IMR-90 (cell line): ENCODE measurements around the gene OR8D4. TPM values are rescaled to one million over a fixed set of nuclear protein-coding genes. Genes with fewer than 3 reads are reported as not detected.

Experiments
- ATAC-seq: fragments of 200-7000 bp; cut with Tn5 transposase; 2 replicates; pipeline ENCODE4 v1.9.1; 2020; ENCODE audit warnings: low read depth, mild to moderate bottlenecking, moderate library complexity
- BruUV-seq: library from RNA; stranded (reverse); fragments of 400-500 nt; replicated peaks from 2 replicates; lab custom pipeline; 2021; lab: Mats Ljungman, UMichigan
- CTCF ChIA-PET: fragments of 300-600 bp; formaldehyde crosslinking; extraction: SDS; loops from one replicate; lab custom pipeline; 2021; ENCODE audit warnings: antibody characterized with exemption; lab: Yijun Ruan, JAX
- POLR2A ChIA-PET: fragments of 300-600 bp; sonication (Branson Sonifier 250); formaldehyde crosslinking; loops from one replicate; lab custom pipeline; 2022; ENCODE audit warnings: antibody characterized with exemption; ENCODE audit not compliant: unreplicated experiment; lab: Charles Lee
- DNase-seq: peaks from one replicate; pipeline ENCODE4 v3.0.0; 2013
- H2AFZ ChIP-seq: replicated peaks from 2 replicates; pipeline ENCODE3; 2013; ENCODE audit warnings: low read length, mild to moderate bottlenecking; ENCODE audit not compliant: poor library complexity
- H2AK5ac ChIP-seq: 2 replicates; pipeline ENCODE4 v1.6.1; 2013; ENCODE audit warnings: low read depth, low read length, inconsistent platforms
- H2AK9ac ChIP-seq: replicated peaks from 2 replicates; pipeline ENCODE3; 2013; ENCODE audit warnings: mild to moderate bottlenecking, low read depth, low read length, moderate library complexity; ENCODE audit not compliant: poor library complexity
- H2BK120ac ChIP-seq: 2 replicates; pipeline ENCODE4 v1.6.1; 2013; ENCODE audit warnings: low read depth, low read length, inconsistent platforms
- H2BK15ac ChIP-seq: 3 replicates; pipeline ENCODE4 v1.6.1; 2013; ENCODE audit warnings: low read depth, low read length, inconsistent platforms
- H2BK20ac ChIP-seq: 2 replicates; pipeline ENCODE4 v1.6.1; 2013; ENCODE audit warnings: low read depth, mild to moderate bottlenecking, inconsistent platforms, low read length, moderate library complexity
- H2BK5ac ChIP-seq: 2 replicates; pipeline ENCODE4 v1.6.1; 2013; ENCODE audit warnings: mild to moderate bottlenecking, low read depth, low read length, inconsistent platforms; ENCODE audit not compliant: poor library complexity, severe bottlenecking
- H3K14ac ChIP-seq: replicated peaks from 2 replicates; pipeline ENCODE4 v1.6.1; 2013; ENCODE audit warnings: low read depth, low read length, inconsistent platforms
- H3K18ac ChIP-seq: 2 replicates; pipeline ENCODE4 v1.6.1; 2013; ENCODE audit warnings: low read depth, low read length, control low read depth
- H3K23ac ChIP-seq: 2 replicates; pipeline ENCODE4 v1.6.1; 2013; ENCODE audit warnings: low read depth, low read length, inconsistent platforms
- H3K27ac ChIP-seq: 2 replicates; pipeline ENCODE4 v1.5.1; 2013; ENCODE audit warnings: mild to moderate bottlenecking, control low read depth, low read length; ENCODE audit not compliant: insufficient read depth
- H3K27me3 ChIP-seq: 2 replicates; pipeline ENCODE4 v1.6.1; 2013; ENCODE audit warnings: low read length; ENCODE audit not compliant: control insufficient read depth, insufficient read depth
- H3K36me3 ChIP-seq: 2 replicates; pipeline ENCODE4 v1.6.1; 2013; ENCODE audit warnings: low read length, mixed read lengths; ENCODE audit not compliant: control insufficient read depth, insufficient read depth
- H3K4ac ChIP-seq: 2 replicates; pipeline ENCODE4 v1.6.1; 2013; ENCODE audit warnings: low read depth, low read length, inconsistent platforms
- H3K4me1 ChIP-seq: 2 replicates; pipeline ENCODE4 v1.6.1; 2013; ENCODE audit warnings: low read length, mixed read lengths; ENCODE audit not compliant: control insufficient read depth, insufficient read depth
- H3K4me2 ChIP-seq: 2 replicates; pipeline ENCODE4 v1.6.1; 2013; ENCODE audit warnings: low read depth, mild to moderate bottlenecking, control low read depth, low read length, moderate library complexity
- H3K4me3 ChIP-seq: 2 replicates; pipeline ENCODE4 v1.5.1; 2013; ENCODE audit warnings: low read depth, mild to moderate bottlenecking, control low read depth, low read length, moderate library complexity; ENCODE audit not compliant: insufficient read depth
- H3K56ac ChIP-seq: 2 replicates; pipeline ENCODE4 v1.6.1; 2013; ENCODE audit warnings: low read length, inconsistent platforms; ENCODE audit not compliant: insufficient read depth; ENCODE audit errors: extremely low read depth
- H3K79me1 ChIP-seq, 2 experiments: 2 replicates each; pipeline ENCODE4 v1.6.1; 2013; ENCODE audit warnings: low read length in 2 of 2, inconsistent platforms in 1 of 2, low read depth in 1 of 2
- H3K9ac ChIP-seq: 2 replicates; pipeline ENCODE4 v1.6.1; 2013; ENCODE audit warnings: low read depth, low read length, control low read depth
- H3K9me1 ChIP-seq: 2 replicates; pipeline ENCODE4 v1.6.1; 2013; ENCODE audit warnings: low read length, inconsistent platforms; ENCODE audit not compliant: insufficient read depth
- H3K9me3 ChIP-seq: 2 replicates; pipeline ENCODE4 v1.6.1; 2013; ENCODE audit warnings: low read length; ENCODE audit not compliant: control insufficient read depth, insufficient read depth
- H4K20me1 ChIP-seq: 2 replicates; pipeline ENCODE4 v1.6.1; 2013; ENCODE audit warnings: low read length, inconsistent platforms; ENCODE audit not compliant: insufficient read depth
- H4K5ac ChIP-seq: 2 replicates; pipeline ENCODE4 v1.6.1; 2013; ENCODE audit warnings: mild to moderate bottlenecking, low read depth, low read length, control low read depth
- H4K8ac ChIP-seq, 2 experiments: 2 replicates each; pipeline ENCODE4 v1.6.1; 2013; ENCODE audit warnings: low read depth in 2 of 2, low read length in 2 of 2, control low read depth in 1 of 2, inconsistent platforms in 1 of 2
- H4K91ac ChIP-seq: 2 replicates; pipeline ENCODE4 v1.6.1; 2013; ENCODE audit warnings: low read depth, low read length, inconsistent platforms; ENCODE audit not compliant: insufficient read depth
- CEBPB ChIP-seq: IDR thresholded peaks from 2 replicates; pipeline ENCODE4 v1.6.1; 2012; ENCODE audit warnings: low read depth, low read length, improper control_type of control experiment
- CHD1 ChIP-seq: IDR thresholded peaks from 2 replicates; pipeline ENCODE4 v1.6.1; 2012; ENCODE audit warnings: low read depth, low read length, improper control_type of control experiment
- CTCF ChIP-seq: conservative IDR thresholded peaks from 2 replicates; pipeline ENCODE4 v1.5.1; 2012; ENCODE audit warnings: mild to moderate bottlenecking, low read depth, low read length, improper control_type of control experiment
- MXI1 ChIP-seq: IDR thresholded peaks from 2 replicates; pipeline ENCODE4 v1.6.1; 2012; ENCODE audit warnings: low read depth, mild to moderate bottlenecking, low read length, moderate library complexity, borderline replicate concordance
- POLR2A ChIP-seq: IDR thresholded peaks from 2 replicates; pipeline ENCODE4 v1.6.1; 2012; ENCODE audit warnings: mild to moderate bottlenecking, low read depth, low read length
- USF2 ChIP-seq: fragments of 150-350 bp; IDR thresholded peaks from 2 replicates; pipeline ENCODE4 v1.6.1; 2017; ENCODE audit warnings: mild to moderate bottlenecking, antibody characterized with exemption, low read length, low read depth
- WGBS, 2 experiments: methylation state at CpG; one replicate each; pipeline versions ENCODE4 v1.1.5 to v1.1.7; 2013; ENCODE audit warnings: missing lambda C conversion rate in 2 of 2; ENCODE audit not compliant: insufficient read length in 1 of 2; ENCODE audit errors: extremely low coverage in 2 of 2; 5-methylcytosine and 5-hydroxymethylcytosine counted together
- dilution Hi-C: fragments of 300-500 bp; cut with HindIII; formaldehyde crosslinking; loops from one replicate; pipeline ENCODE4 v1.14.3; 2018; ENCODE audit warnings: low sequenced_read_pairs; ENCODE audit not compliant: unreplicated experiment
- in situ Hi-C: fragments of 300-500 bp; cut with MboI; formaldehyde crosslinking; loops from 3 replicates; pipeline ENCODE4 v1.14.3; 2019; ENCODE audit warnings: low sequenced_read_pairs, inconsistent platforms, mixed read lengths
- intact Hi-C: fragments of 100-400 bp; cut with micrococcal nuclease; formaldehyde crosslinking; loops from 2 replicates; pipeline ENCODE4 v1.10.0; 2022
- polyA plus RNA-seq, 3 experiments: library from polyadenylated mRNA; depleted of rRNA; stranded (reverse); fragments of >200 nt; gene quantifications; 2 replicates each; pipeline ENCODE4 v1.2.3, GENCODE V29; 2012; ENCODE audit warnings: low replicate concordance in 1 of 3
- total RNA-seq: library from RNA; depleted of rRNA; stranded (reverse); fragments of >200 nt; gene quantifications from 2 replicates; pipeline ENCODE4 v1.2.3, GENCODE V29; 2012

OR8D4 gene
- total and polyA plus RNA-seq, 2 of the 4 experiments (the other 2 are of a cell fraction): not detected

- Histone ChIP-seq H3K27ac (no peak overlapping the region), H3K4me2 (no peak overlapping the region), H2AFZ (no peak overlapping the region), H4K8ac (no peak overlapping the region), H4K20me1 (no peaks in the 10 kb centered on the region), H3K9me3 (0 out of 2 replicates have a peak, but pooled peaks cover 2% of the 10 kb centered on the region), H2BK20ac (no peak overlapping the region), H2AK9ac (no peak overlapping the region), H4K5ac (no peak overlapping the region), H3K56ac (no peak overlapping the region), H3K14ac (no peak overlapping the region), H3K9ac (no peak overlapping the region), H3K9me1 (no peaks in the 10 kb centered on the region), H2BK15ac (no peak overlapping the region), H3K4me1 (no peaks in the 10 kb centered on the region), H3K4ac (no peak overlapping the region), H3K4me3 (no peak overlapping the region), H2AK5ac (no peak overlapping the region), H3K27me3 (no peaks in the 10 kb centered on the region), H3K18ac (no peak overlapping the region), H2BK120ac (no peak overlapping the region), H3K23ac (no peak overlapping the region), H3K36me3 (no peaks in the 10 kb centered on the region), H2BK5ac (no peak overlapping the region), H4K91ac (no peak overlapping the region), H3K79me1 (no peaks in the 10 kb centered on the region)
- CTCF ChIA-PET: no interaction called here
- no peak for DNase-seq
- ATAC-seq: no peak
- POLR2A ChIA-PET: no interaction called here
- no TSS peak for BruUV-seq
- dilution Hi-C loops: no loop called here
- intact Hi-C loops: no loop called here
- in situ Hi-C loops: no loop called here
- WGBS, 2 experiments: no CpG with 5 or more reads among the region's 2 CpGs
- TF ChIP-seq CTCF: no peak
- no peak for TF ChIP-seq POLR2A
- TF ChIP-seq CEBPB: no peak
- no peak for TF ChIP-seq USF2
- TF ChIP-seq CHD1: no peak
- no peak for TF ChIP-seq MXI1
Measured at GRCh38 chr11:123903932-123904331, 2.0 kb downstream of the OR8D4 start.
